Astrocyte of the cerebellum (primary cell): ENCODE measurements around the gene TRIM63.

ENCODE experiments used
- DNase-seq: peaks from one replicate; pipeline ENCODE4 v3.0.0-alpha.2; 2011; ENCODE audit warnings: low read depth
- H3K4me3 ChIP-seq: 2 replicates; pipeline ENCODE4 v1.5.1; 2011; ENCODE audit warnings: mild to moderate bottlenecking, low read depth, low read length, moderate library complexity
- in situ Hi-C: cut with HindIII; loops from 2 replicates; pipeline ENCODE4 v1.10.0; 2017; ENCODE audit warnings: low sequenced_read_pairs
- TF ChIP-seq, protein P1 (sequence below): IDR thresholded peaks from 2 replicates; pipeline ENCODE4 v1.5.1; 2012; ENCODE audit warnings: low read length, low read depth, moderate library complexity, mild to moderate bottlenecking; ENCODE audit errors: missing control alignments

The TRIM63 gene

DNA sequence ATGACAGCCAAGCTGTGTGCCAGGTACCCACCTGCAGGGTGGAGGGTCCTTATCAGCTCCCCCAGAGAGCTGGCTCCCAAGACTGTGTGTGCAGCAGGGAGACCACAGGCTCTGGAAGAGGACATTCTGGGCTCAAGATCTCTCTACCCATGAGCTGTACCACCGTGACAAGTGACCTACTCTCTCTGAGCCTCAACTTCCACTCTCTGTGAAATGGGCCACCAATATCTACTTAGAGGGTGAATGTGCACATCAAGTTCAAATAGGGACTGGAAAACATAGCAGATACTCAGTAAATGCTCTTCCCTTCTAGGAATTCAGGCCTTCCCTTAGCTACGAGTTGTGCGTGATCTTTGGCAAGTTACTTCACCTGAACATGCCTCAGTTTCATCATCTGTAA is 23.0 kb downstream of the TRIM63 start:
- DNase-seq: no peak
- no peak overlapping the region for H3K4me3 ChIP-seq
- in situ Hi-C loops: no loop called here
- TF ChIP-seq, protein P1, sequence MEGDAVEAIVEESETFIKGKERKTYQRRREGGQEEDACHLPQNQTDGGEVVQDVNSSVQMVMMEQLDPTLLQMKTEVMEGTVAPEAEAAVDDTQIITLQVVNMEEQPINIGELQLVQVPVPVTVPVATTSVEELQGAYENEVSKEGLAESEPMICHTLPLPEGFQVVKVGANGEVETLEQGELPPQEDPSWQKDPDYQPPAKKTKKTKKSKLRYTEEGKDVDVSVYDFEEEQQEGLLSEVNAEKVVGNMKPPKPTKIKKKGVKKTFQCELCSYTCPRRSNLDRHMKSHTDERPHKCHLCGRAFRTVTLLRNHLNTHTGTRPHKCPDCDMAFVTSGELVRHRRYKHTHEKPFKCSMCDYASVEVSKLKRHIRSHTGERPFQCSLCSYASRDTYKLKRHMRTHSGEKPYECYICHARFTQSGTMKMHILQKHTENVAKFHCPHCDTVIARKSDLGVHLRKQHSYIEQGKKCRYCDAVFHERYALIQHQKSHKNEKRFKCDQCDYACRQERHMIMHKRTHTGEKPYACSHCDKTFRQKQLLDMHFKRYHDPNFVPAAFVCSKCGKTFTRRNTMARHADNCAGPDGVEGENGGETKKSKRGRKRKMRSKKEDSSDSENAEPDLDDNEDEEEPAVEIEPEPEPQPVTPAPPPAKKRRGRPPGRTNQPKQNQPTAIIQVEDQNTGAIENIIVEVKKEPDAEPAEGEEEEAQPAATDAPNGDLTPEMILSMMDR: no peak

DNA sequence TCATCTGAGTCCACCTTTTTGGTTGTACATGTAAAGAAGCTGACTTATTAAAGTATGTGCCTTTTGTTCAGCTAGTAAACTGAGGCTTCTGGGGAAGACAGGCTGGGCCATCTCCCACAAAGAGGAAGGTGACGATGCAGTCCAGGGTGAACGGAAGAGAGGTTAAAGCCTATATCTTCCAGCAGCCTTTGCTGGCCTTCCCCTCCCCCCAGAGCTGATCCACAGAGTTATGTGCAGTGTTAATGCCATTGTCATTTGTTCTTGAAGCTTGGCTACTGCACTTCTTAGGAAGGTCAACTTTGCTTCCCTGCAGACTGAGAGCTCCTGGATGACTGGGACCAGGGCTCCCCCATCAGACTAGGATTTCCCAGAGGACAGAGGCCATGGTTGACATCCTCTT is 23.7 kb downstream of the TRIM63 start:
- TF ChIP-seq, protein P1: no peak
- in situ Hi-C loops: no loop called here
- H3K4me3 ChIP-seq: no peak overlapping the region
- no peak for DNase-seq

DNA sequence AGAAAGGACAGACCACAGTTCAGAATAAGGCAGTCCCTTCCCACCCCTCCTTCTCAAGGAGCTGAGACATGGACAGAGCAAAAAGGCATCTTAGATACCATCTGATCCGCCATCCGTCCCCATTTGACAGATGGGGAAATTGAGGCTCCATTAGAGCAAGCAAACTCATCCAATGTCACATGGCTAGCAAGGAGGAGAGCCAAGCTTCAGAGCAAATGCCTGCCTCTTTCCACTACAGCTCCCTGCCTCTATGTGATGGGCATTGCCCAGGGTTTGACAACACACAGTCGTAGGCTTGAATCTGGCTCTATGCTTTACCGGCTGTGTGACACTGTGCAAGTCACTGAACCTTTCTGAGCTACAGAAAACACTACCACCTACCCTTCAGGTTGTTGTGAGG is 25.5 kb downstream of the TRIM63 start:
- no peak for DNase-seq
- TF ChIP-seq, protein P1: no peak
- in situ Hi-C loops: no loop called here
- H3K4me3 ChIP-seq: no peak overlapping the region

DNA sequence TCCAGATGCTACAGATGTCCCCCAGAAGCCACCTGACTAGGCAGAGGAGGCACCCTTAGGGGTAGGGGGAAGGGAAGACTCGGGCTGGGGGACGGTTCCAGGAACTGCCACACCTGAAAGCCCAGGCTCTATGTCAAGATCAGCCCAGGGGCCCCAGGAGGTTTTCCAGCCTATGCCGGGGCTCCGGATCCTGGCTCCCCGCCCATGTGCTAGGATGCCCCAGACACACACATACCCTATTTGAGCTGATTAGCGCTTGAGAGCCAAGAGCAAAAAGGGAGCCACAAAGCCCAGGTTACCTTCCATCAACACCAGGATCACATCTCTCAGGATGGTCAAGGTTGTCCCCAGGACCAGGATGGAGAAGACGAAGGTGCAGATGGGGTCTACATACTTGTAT is 26.0 kb downstream of the TRIM63 start:
- no peak overlapping the region for H3K4me3 ChIP-seq
- in situ Hi-C loops: no loop called here
- TF ChIP-seq, protein P1: no peak
- no peak for DNase-seq

DNA sequence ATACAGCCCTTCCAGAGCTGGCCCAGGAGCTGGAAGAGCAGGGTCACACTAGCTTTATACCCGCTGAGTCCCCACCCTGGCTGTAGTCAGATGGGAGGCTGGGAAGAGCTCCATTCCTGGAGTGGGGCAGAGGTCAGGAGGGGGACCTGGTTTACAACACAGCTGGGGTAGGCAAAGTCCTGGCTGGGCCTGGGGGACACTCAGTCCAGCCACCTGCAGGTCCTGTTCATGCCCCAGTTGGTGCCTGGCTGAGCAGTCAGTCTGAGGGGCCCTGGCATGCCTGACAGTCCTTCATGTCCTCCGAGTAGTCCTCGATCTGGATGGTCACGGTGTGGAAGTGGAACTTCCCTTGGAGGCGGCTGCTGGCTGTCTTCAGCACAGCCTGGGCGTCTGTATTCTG is 28.5 kb downstream of the TRIM63 start:
- in situ Hi-C loops: no loop called here
- TF ChIP-seq, protein P1: no peak
- no peak overlapping the region for H3K4me3 ChIP-seq
- no peak for DNase-seq

DNA sequence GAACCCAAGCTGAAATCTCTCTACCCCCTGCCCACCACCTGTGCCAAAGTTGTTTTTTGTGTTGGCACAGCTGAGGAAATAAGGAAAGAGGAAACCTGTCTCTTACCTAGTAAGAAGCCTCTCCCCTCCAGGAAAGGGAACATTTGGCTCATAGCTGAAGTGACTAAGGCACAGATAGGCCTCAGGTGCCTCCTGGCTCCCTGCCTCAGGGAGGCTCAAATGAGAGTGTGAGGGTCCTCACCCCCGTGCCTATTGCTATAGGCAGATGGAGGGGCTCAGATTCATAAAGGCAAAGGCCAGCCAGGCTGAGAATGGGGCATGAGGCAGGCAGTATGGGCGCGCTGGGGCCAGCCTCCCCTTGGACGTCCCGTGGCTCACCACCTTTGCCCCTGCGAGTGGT is 29.0 kb downstream of the TRIM63 start:
- no peak for DNase-seq
- TF ChIP-seq, protein P1: no peak
- in situ Hi-C loops: no loop called here
- no peak overlapping the region for H3K4me3 ChIP-seq

DNA sequence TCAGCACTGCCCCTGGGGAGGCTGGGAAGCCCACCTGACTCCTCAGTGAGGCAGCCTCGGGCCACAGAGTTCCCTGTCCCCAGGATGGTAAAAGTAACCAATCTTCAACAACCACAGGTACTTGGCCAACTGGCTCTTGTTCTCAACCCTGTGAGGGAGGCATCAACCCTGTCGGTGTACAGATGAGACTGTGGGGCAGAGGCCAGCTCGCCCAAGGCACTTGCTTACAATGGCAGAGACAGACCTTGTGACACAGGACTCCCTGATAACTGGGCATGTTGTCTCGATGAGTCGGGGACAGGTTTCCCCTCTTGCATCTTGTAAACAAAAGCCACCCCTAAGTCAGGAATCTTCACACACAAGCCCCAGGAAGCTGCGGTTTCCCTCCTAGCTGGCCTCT is 29.5 kb downstream of the TRIM63 start:
- no peak overlapping the region for H3K4me3 ChIP-seq
- in situ Hi-C loops: no loop called here
- no peak for DNase-seq
- TF ChIP-seq, protein P1: no peak
